ENCODE data around the gene CPB1. TPM values are rescaled to one million over a fixed set of nuclear protein-coding genes. Genes with fewer than 3 reads are reported as not detected.

Gene CPB1
- total RNA-seq, 1 experiment from 2014 or later: not detected

- Histone ChIP-seq H3K4me3 (ENCODE audit: low read length) (no peak overlapping the region), H3K27me3 (ENCODE audit: low read length) (peaks cover 47% of the 10 kb centered on the region), H3K9me3 (ENCODE audit: low read length) (no peaks in the 10 kb centered on the region), H2AFZ (ENCODE audit: low read length) (no peak overlapping the region), H3K4me1 (ENCODE audit: insufficient read depth, low read length) (no peaks in the 10 kb centered on the region), H4K20me1 (ENCODE audit: low read length) (no peaks in the 10 kb centered on the region), H3K9me2 (replicated peaks; ENCODE audit: low read length) (no peaks in the 10 kb centered on the region), H3K4me2 (ENCODE audit: low read length) (no peak overlapping the region), H3K36me3 (ENCODE audit: low read depth, low read length) (no peaks in the 10 kb centered on the region), H3F3A (ENCODE audit: low read length, unreplicated experiment) (no peaks in the 10 kb centered on the region), H3K9ac (ENCODE audit: low read length) (no peak overlapping the region), H3K79me2 (ENCODE audit: low read length) (no peaks in the 10 kb centered on the region), H3K27ac (ENCODE audit: low read length) (no peak overlapping the region)
- DNase-seq (no peak), ATAC-seq (no peak)
- intact Hi-C loops (cut with micrococcal nuclease): no loop called here
- BruUV-seq (replicated peaks): no TSS peak
- ChIA-PET POLR2A (ENCODE audit: unreplicated experiment) (no interaction called here), CTCF (no interaction called here)
- TF ChIP-seq EZH2phosphoT487 (IDR thresholded peaks at IDR 0.05; ENCODE audit: borderline replicate concordance, low read length) (no peak), CTCF (conservative IDR thresholded peaks at IDR 0.05; ENCODE audit: low read depth, low read length) (no peak), EZH2 (IDR thresholded peaks at IDR 0.05; ENCODE audit: low read length, unreplicated experiment) (no peak)
Measured at GRCh38 chr3:148825476-148825875, 2.1 kb upstream of the CPB1 start.

- H3K9ac ChIP-seq (ENCODE audit: low read length): no peak overlapping the region
- intact Hi-C loops (cut with micrococcal nuclease): no loop called here
- ATAC-seq (no peak), DNase-seq (no peak)
- H3K36me3 ChIP-seq (ENCODE audit: low read depth, low read length): no peaks in the 10 kb centered on the region
- TF ChIP-seq EZH2phosphoT487 (IDR thresholded peaks at IDR 0.05; ENCODE audit: borderline replicate concordance, low read length) (no peak), EZH2 (IDR thresholded peaks at IDR 0.05; ENCODE audit: low read length, unreplicated experiment) (no peak), CTCF (conservative IDR thresholded peaks at IDR 0.05; ENCODE audit: low read depth, low read length) (no peak)
- no peak overlapping the region for H2AFZ ChIP-seq (ENCODE audit: low read length)
- no peaks in the 10 kb centered on the region for H3K79me2 ChIP-seq (ENCODE audit: low read length)
- H3K4me1 ChIP-seq (ENCODE audit: insufficient read depth, low read length): no peaks in the 10 kb centered on the region
- ChIA-PET POLR2A (ENCODE audit: unreplicated experiment) (no interaction called here), CTCF (no interaction called here)
- H3K4me2 ChIP-seq (ENCODE audit: low read length): no peak overlapping the region
- H3K9me3 ChIP-seq (ENCODE audit: low read length): no peaks in the 10 kb centered on the region
- H4K20me1 ChIP-seq (ENCODE audit: low read length): no peaks in the 10 kb centered on the region
- H3F3A ChIP-seq (ENCODE audit: low read length, unreplicated experiment): no peaks in the 10 kb centered on the region
- no peak overlapping the region for H3K4me3 ChIP-seq (ENCODE audit: low read length)
- BruUV-seq (replicated peaks): no TSS peak
- peaks cover 52% of the 10 kb centered on the region for H3K27me3 ChIP-seq (ENCODE audit: low read length)
- H3K9me2 ChIP-seq (replicated peaks; ENCODE audit: low read length): no peaks in the 10 kb centered on the region
- H3K27ac ChIP-seq (ENCODE audit: low read length): no peak overlapping the region
Measured at GRCh38 chr3:148828136-148828690, 602 bp downstream of the CPB1 start.

GRCh38 chr3:148829926-148830325 is 2.3 kb downstream of the CPB1 start:
- no peak overlapping the region for H2AFZ ChIP-seq (ENCODE audit: low read length)
- H3K27me3 ChIP-seq (ENCODE audit: low read length): peaks cover 40% of the 10 kb centered on the region
- no peaks in the 10 kb centered on the region for H3K9me2 ChIP-seq (replicated peaks; ENCODE audit: low read length)
- DNase-seq: no peak
- no peak overlapping the region for H3K9ac ChIP-seq (ENCODE audit: low read length)
- ATAC-seq: no peak
- H3F3A ChIP-seq (ENCODE audit: low read length, unreplicated experiment): no peaks in the 10 kb centered on the region
- no peaks in the 10 kb centered on the region for H3K36me3 ChIP-seq (ENCODE audit: low read depth, low read length)
- H3K9me3 ChIP-seq (ENCODE audit: low read length): no peaks in the 10 kb centered on the region
- TF ChIP-seq EZH2phosphoT487 (IDR thresholded peaks at IDR 0.05; ENCODE audit: borderline replicate concordance, low read length): no peak
- no peak for TF ChIP-seq EZH2 (IDR thresholded peaks at IDR 0.05; ENCODE audit: low read length, unreplicated experiment)
- TF ChIP-seq CTCF (conservative IDR thresholded peaks at IDR 0.05; ENCODE audit: low read depth, low read length): no peak
- no peaks in the 10 kb centered on the region for H4K20me1 ChIP-seq (ENCODE audit: low read length)
- H3K4me3 ChIP-seq (ENCODE audit: low read length): no peak overlapping the region
- POLR2A ChIA-PET (ENCODE audit: unreplicated experiment): no interaction called here
- no TSS peak for BruUV-seq (replicated peaks)
- H3K4me1 ChIP-seq (ENCODE audit: insufficient read depth, low read length): no peaks in the 10 kb centered on the region
- intact Hi-C loops (cut with micrococcal nuclease): no loop called here
- CTCF ChIA-PET: no interaction called here
- no peak overlapping the region for H3K4me2 ChIP-seq (ENCODE audit: low read length)
- no peaks in the 10 kb centered on the region for H3K79me2 ChIP-seq (ENCODE audit: low read length)
- H3K27ac ChIP-seq (ENCODE audit: low read length): no peak overlapping the region

Data from PC-3 (cell line).